HG03460 (cell line): ENCODE results near the gene BMPR1A.

Experiments
- ATAC-seq: cut with Tn5 transposase; IDR thresholded peaks from one replicate; pipeline ENCODE4 v1.9.1; 2021; ENCODE audit not compliant: unreplicated experiment

Gene BMPR1A

DNA sequence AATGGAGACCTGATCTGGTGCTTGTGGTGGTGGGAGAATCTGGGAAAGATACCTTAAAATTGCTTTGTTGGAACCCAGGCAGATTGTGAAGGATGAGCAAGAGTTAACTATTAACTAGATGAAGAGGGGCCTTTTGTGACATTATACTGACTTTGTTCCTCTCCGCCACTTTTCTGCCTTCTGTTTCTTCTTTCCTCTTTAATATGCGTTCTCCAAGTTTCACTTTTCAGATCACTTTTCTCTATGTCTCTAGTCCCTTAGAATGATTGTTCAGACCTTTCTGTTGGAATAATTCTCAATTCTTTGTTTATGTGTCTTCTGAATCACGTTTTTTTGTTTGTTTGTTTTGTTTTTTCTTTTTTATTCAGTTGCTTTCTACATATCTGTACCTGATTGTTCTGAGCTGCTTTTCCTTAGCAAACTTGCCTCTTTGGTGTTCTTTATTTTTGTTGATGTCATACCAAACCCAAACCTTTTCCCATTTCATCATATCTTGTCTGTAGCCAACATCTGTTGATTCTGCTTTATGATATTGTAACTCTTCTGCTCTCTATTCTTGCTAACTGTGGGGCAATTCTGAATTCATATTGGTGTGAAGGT lies 2.8 kb downstream of the BMPR1A start:
- no peak for ATAC-seq

GRCh38 chr10:86763404-86763803 lies 7.0 kb downstream of the BMPR1A start:
- ATAC-seq, result no peak

DNA sequence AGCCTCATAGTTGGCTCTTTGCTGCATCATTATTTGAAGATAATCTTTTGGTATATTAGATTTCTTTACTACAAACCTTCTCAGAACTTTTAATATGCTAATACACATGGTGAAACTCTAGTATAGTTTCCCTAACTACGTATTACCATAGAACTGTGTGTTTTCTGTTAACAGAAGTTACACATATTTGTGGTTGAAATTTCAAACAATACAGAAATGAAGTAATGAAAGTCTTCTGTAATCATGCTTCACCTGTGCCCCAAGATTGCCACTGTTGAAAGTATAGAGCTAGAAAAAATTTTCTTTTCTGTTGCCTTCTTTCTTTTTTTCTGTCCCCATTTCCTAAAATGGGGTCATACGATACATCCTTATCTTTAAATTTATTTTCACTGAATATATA lies 9.1 kb downstream of the BMPR1A start:
- no peak for ATAC-seq

GRCh38 chr10:86768412-86769062 lies 12.1 kb downstream of the BMPR1A start:
- no peak for ATAC-seq

DNA sequence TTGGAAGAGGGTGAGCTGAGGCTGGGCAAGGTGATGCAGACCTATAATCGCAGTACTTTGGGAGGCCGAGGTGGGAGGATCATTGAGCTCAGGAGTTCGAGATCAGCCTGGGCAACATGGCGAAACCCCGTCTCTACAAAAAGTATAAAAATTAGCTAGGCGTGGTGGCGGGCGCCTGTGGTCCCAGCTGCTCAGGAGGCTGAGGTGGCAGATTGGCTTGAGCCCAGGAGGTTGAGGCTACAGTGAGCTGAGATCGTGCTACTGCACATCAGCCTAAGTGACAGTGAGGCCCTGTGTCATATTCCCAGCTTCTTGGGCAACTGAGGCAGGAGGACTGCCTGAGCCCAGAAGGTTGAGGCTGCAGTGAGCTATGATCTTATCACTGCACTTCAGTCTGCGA lies 13.6 kb downstream of the BMPR1A start:
- no peak for ATAC-seq

GRCh38 chr10:86770412-86770960 lies 14.1 kb downstream of the BMPR1A start:
- ATAC-seq, result no peak

DNA sequence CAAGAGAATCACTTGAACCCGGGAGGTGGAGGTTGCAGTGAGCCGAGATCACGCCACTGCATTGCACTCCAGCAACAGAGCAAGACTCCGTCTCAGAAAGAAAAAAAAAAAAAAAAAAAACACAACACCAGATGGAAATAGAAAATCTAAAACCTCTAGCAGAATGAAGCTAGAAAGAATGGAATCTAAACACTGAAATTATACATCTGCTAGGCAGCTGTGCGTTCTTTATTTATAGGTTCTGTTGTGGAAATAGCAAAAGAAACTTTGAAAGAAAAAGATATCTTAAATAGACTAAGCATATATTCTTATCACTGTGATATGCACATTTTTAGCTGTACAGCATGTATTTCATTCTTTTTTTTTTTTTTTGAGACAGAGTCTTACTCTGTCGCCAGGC lies 17.1 kb downstream of the BMPR1A start:
- no peak for ATAC-seq

GRCh38 chr10:86775056-86775869 lies 18.8 kb downstream of the BMPR1A start:
- peak; percentile 75 for ATAC-seq

DNA sequence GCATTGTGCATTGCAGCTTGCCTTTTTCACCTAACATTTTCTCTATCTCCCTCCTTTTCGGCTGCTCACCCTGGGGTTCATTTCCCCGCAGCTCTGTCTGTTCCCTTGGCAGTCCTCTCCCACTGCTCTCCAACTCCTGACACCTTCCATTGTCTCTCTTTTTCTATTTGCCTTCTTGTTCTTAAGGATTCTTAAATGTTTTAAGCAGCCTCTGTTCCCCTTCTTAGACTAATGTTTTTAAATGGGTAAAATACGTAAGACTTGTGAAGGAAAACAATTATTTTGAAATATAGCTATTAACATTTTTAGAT lies 19.4 kb downstream of the BMPR1A start:
- ATAC-seq, result no peak

- ATAC-seq, result no peak
Observed at GRCh38 chr10:86779220-86780017, 23.0 kb downstream of the BMPR1A start.

DNA sequence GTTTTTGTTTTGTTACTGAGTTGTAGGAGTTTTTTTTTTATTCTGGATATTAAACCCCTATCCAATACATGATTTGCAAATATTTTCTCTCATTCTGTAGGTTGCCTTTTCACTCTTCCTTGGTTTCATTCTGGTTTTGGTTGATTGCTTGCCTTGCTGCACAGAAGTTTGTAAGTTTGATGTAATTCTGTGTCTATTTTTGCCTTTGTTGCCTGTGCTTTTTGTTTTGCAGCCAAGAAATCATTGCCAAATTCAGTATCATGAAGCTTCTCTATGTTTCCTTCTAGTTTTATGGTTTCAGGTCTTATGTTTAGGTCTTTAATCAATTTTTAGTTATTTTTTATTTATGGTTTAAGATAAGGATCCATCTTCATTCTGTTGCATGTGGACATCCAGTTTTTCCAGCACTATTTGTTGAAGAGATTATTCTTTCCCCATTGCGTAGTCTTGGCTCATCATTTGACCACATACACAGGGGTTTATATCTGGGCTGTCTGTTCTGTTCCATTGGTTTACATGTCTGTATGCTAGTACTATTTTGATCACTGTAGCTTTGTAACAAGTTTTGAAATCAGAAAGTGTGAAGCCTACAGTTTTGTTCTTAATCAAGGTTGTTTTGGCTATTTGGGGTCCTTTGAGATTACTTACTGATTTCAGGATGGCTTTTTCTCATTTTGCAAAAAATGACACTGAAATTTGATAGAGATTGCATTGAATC lies 26.4 kb downstream of the BMPR1A start:
- ATAC-seq, result no peak

GRCh38 chr10:86785037-86785436 lies 28.6 kb downstream of the BMPR1A start:
- no peak for ATAC-seq

DNA sequence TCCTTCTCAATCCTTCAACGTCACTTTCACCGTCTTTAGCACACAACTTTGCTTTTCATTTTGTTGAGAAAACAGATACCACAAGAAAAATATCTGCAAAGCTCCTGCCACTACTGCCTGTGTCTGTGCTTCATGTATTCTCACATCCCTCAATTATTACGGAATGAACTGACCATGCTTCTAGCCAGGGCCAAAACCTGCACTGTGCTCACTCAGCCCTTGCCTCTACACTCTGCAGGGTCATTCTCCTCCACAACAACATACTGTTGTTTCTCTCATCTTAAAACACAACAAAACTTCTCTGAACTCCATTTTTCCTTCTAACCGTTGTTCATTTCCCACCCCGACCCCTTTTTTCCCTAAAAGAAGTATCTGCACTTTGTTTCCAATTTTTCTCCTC lies 29.5 kb downstream of the BMPR1A start:
- no peak for ATAC-seq

- no peak for ATAC-seq
Observed at GRCh38 chr10:86786368-86786767, 29.9 kb downstream of the BMPR1A start.

DNA sequence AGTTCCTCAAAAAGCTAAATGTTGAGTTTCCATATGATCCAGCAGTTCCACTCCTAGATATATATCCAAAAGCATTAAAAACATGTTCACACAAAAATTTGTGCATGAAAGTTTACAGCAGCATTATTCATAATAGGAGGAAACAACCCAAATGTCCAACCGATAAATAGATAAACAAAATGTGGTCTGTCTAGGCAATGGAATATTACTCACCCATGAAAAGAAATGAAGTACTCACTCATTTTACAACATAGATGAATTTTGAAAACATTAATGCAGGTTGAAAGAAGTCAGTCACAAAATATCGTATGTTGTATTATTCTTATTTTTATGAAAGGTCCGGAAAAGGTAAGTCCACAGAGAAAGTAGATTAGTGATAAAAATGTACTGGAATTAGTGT lies 34.0 kb downstream of the BMPR1A start:
- no peak for ATAC-seq

DNA sequence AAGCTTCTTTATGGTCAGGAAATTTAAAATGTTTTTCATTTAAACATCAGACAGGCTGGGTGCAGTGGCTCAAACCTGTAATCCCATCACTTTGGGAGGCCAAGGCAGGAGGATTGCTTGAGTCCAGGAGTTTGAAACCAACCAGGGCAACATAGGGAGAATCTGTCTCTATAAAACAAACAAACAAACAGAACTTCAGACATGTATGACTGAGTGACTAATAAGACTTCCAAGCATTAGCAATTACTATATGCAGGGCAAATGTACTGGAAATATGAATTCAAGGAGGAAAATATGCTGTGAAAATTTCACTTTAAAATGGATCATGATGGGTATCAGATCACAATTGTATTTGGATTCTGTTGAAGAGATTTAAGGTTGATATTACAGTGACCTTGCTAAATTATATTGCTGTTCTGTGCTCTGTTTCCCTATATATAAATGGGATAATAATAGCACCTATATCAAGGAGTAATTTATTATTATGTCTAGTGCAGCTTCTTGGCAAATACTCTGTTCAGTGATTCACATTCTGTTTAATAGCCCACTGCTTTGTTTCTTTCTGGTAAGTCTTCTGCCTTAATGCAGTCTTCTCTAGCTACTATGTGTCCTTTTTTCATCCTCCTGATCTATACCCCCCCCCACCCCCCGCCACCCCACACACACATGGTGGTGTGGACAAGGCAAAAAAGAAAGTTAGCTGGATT lies 36.2 kb downstream of the BMPR1A start:
- no peak for ATAC-seq

DNA sequence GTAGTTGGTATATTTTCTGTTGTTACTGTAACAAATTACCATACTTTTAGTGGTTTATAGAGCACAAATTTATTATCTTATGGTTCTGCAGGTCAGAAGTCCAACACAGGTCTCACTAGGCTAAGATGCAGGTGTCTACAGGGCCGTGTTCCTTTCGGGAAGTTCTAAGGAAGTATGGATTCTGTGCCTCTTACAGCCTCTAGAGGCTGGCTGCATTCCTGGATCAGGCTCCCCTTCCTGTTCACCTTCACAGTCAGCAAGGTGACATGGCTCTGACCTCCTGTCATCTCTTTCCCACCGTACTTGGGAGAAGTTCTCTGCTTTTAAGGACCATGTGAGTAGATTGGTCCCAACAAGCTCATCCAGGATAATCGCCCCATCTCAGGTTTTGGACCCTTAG lies 37.3 kb downstream of the BMPR1A start:
- ATAC-seq, result no peak

DNA sequence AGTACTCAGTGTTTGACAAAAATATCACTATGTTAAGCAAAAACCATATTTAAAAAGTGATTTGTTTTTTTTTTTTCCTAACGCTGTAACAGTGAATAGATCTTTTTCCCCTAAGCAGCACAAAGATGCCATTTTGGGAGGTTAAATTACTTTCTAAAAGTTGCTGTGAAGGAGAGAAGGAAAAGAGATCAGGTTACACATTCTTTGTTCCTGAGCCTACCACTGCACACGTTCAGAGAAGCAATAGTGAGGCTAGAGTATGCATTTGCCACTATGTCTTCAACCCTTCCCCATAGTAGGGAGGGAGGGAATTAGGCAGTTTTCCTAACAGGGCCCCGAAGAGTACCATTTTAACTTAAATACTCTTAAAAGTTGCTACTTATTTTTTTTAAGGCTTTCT lies 38.9 kb downstream of the BMPR1A start:
- no peak for ATAC-seq

- ATAC-seq, result no peak
Observed at GRCh38 chr10:86798025-86798424, 41.6 kb downstream of the BMPR1A start.

DNA sequence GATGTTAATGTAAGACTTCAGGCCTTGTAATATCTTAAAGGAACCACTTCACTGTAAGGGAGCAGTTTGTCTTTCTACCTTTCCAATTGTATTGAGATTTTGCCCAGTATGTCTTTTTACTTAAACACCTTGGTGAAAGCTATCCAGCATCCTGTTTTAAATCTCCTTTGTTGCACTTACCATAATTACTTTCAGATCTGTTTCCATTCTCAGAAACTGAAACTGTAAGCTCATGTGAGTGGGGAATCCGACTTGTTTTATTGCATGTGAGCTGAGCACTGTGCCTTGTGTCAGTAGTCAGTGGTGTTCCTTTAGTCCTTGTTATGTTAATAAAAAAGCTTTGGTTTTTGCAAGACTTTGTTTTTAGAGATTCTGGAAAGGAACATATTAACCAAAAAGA lies 42.2 kb downstream of the BMPR1A start:
- ATAC-seq, result no peak
